22Rv1 (cell line): ENCODE measurements around the gene CD58.
A peak's percentile ranks its signal among the peaks of the same experiment; 100 is the strongest.

Source experiments
- H3K27ac ChIP-seq: fragments of 450-650 bp; 2 replicates; pipeline ENCODE4 v1.5.1; 2017
- ZFX ChIP-seq: fragments of 450-650 bp; IDR thresholded peaks from 2 replicates; pipeline ENCODE4 v1.6.1; 2017; ENCODE audit warnings: antibody characterized with exemption, borderline replicate concordance
- TF ChIP-seq, protein P1 (sequence below): fragments of 450-650 bp; IDR thresholded peaks from 2 replicates; pipeline ENCODE4 v1.5.1; 2017; ENCODE audit warnings: mild to moderate bottlenecking

The CD58 gene

DNA sequence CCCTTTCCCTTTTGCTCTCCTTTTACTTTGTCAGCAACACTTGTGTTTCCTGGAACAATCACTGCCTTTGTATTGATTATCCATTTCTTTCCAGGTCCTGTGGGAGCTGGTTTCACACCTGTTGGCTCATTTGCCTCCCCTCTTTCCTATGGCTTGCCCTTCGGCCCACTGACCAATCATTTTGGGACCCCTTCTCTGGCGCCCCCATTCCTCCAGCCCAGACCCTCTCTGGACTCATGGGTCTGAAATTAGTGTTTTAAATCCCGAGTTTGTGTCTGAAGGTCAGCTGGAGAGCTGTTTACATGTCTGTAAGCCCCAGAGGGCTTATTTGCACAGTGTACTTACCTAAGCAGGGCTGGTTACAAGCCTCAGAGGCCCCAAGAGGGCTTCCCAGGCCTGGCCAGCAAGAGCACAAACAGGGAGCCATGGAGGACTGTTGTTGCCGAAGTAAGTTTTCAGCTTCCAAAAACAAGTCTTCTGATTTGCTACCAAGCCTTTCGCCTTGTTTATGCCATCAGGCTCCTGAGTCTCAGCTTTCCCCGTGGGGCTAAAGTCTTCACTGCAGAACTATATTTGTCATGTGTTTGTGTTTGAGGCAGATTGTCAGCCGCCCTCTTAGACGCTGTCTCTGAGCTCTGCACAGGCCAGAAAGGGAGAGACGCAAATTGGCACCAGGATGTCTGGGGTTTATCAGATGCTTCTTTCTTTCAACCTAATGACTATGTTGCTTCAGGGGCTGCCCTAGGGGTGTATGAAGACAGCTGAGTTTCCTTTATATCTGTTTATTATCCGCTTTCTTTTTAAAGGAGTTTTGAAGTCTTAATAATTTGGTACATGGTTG lies 104.8 kb downstream of the CD58 start:
- TF ChIP-seq, protein P1, sequence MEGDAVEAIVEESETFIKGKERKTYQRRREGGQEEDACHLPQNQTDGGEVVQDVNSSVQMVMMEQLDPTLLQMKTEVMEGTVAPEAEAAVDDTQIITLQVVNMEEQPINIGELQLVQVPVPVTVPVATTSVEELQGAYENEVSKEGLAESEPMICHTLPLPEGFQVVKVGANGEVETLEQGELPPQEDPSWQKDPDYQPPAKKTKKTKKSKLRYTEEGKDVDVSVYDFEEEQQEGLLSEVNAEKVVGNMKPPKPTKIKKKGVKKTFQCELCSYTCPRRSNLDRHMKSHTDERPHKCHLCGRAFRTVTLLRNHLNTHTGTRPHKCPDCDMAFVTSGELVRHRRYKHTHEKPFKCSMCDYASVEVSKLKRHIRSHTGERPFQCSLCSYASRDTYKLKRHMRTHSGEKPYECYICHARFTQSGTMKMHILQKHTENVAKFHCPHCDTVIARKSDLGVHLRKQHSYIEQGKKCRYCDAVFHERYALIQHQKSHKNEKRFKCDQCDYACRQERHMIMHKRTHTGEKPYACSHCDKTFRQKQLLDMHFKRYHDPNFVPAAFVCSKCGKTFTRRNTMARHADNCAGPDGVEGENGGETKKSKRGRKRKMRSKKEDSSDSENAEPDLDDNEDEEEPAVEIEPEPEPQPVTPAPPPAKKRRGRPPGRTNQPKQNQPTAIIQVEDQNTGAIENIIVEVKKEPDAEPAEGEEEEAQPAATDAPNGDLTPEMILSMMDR = no peak
- TF ChIP-seq ZFX = no peak
- H3K27ac ChIP-seq = peak overlapping the region; percentile 44

DNA sequence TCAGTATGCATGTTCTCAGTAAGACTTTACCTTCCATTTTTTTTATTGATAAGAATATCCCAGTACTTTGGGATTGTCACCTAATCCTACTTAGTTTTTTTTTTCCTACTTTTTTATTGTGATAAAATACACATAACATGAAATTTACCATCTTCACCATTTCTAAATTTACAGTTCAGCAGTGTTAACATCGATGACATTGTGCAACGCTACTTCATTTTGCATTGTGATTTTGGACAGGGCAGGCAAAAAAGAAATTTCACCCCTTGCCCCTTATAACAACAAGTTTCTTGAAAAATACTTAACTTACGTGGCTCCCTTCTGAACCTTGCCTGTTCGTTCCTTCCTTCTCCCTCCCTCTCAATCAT lies 105.4 kb downstream of the CD58 start:
- peak overlapping the region; percentile 44 for H3K27ac ChIP-seq
- TF ChIP-seq ZFX = no peak
- TF ChIP-seq, protein P1 = no peak
